ENCODE data around the gene HSPD1.
"Not testable (repeated sequence)": the region's sequence is repeated elsewhere in the genome, so short reads cannot be mapped to it uniquely, and the experiment has no call there.

The HSPD1 gene

GRCh38 chr2:197506658-197507057 lies 7.0 kb upstream of the HSPD1 start:
- no peak for TF ChIP-seq JUND (IDR thresholded peaks at IDR 0.05; ENCODE audit: low read depth)
- in situ Hi-C loops (cut with HindIII; ENCODE audit: low pct_unique_long_range_greater_than_20kb, low sequenced_read_pairs), result no loop called here
- no peak for DNase-seq (ENCODE audit: low read depth in 1 of 2, low spot score in 1 of 2)

- DNase-seq (ENCODE audit: low read depth in 1 of 2, low spot score in 1 of 2), result no peak
- in situ Hi-C loops (cut with HindIII; ENCODE audit: low pct_unique_long_range_greater_than_20kb, low sequenced_read_pairs), result no loop called here
- TF ChIP-seq JUND (IDR thresholded peaks at IDR 0.05; ENCODE audit: low read depth), result no peak
These were observed 4.9 kb upstream of the HSPD1 start for GRCh38 chr2:197504512-197504911.

- in situ Hi-C loops (cut with HindIII; ENCODE audit: low pct_unique_long_range_greater_than_20kb, low sequenced_read_pairs), result no loop called here
- DNase-seq (ENCODE audit: low read depth in 1 of 2, low spot score in 1 of 2), result no peak
- TF ChIP-seq JUND (IDR thresholded peaks at IDR 0.05; ENCODE audit: low read depth), result no peak
These were observed 4.4 kb upstream of the HSPD1 start for GRCh38 chr2:197504000-197504399.

- TF ChIP-seq JUND (IDR thresholded peaks at IDR 0.05; ENCODE audit: low read depth), result no peak
- in situ Hi-C loops (cut with HindIII; ENCODE audit: low pct_unique_long_range_greater_than_20kb, low sequenced_read_pairs), result no loop called here
- DNase-seq (ENCODE audit: low read depth in 1 of 2, low spot score in 1 of 2), result no peak
These were observed 3.0 kb upstream of the HSPD1 start for GRCh38 chr2:197502685-197503084.

- peak in 1 of 2 experiments; percentile 65 for DNase-seq (ENCODE audit: low read depth in 1 of 2, low spot score in 1 of 2)
- in situ Hi-C loops (cut with HindIII; ENCODE audit: low pct_unique_long_range_greater_than_20kb, low sequenced_read_pairs), result no loop called here
- TF ChIP-seq JUND (IDR thresholded peaks at IDR 0.05; ENCODE audit: low read depth), result no peak
These were observed 2.6 kb upstream of the HSPD1 start for GRCh38 chr2:197502201-197502600.

- TF ChIP-seq JUND (IDR thresholded peaks at IDR 0.05; ENCODE audit: low read depth), result no peak
- peak in 1 of 2 experiments; percentile 31 for DNase-seq (ENCODE audit: low read depth in 1 of 2, low spot score in 1 of 2)
- in situ Hi-C loops (cut with HindIII; ENCODE audit: low pct_unique_long_range_greater_than_20kb, low sequenced_read_pairs), result no loop called here
These were observed 977 bp upstream of the HSPD1 start for GRCh38 chr2:197500503-197501131.

GRCh38 chr2:197498937-197499593 lies 575 bp downstream of the HSPD1 start:
- in situ Hi-C loops (cut with HindIII; ENCODE audit: low pct_unique_long_range_greater_than_20kb, low sequenced_read_pairs), result no loop called here
- TF ChIP-seq JUND (IDR thresholded peaks at IDR 0.05; ENCODE audit: low read depth), result no peak
- DNase-seq (ENCODE audit: low read depth in 1 of 2, low spot score in 1 of 2), result peak in 1 of 2 experiments; percentile 42

- no peak for DNase-seq (ENCODE audit: low read depth in 1 of 2, low spot score in 1 of 2)
- in situ Hi-C loops (cut with HindIII; ENCODE audit: low pct_unique_long_range_greater_than_20kb, low sequenced_read_pairs), result no loop called here
- no peak for TF ChIP-seq JUND (IDR thresholded peaks at IDR 0.05; ENCODE audit: low read depth)
These were observed 1.3 kb downstream of the HSPD1 start for GRCh38 chr2:197498235-197498936.

- no peak for TF ChIP-seq JUND (IDR thresholded peaks at IDR 0.05; ENCODE audit: low read depth)
- no peak for DNase-seq (ENCODE audit: low read depth in 1 of 2, low spot score in 1 of 2)
- in situ Hi-C loops (cut with HindIII; ENCODE audit: low pct_unique_long_range_greater_than_20kb, low sequenced_read_pairs), result no loop called here
These were observed 2.3 kb downstream of the HSPD1 start for GRCh38 chr2:197497326-197497725.

- in situ Hi-C loops (cut with HindIII; ENCODE audit: low pct_unique_long_range_greater_than_20kb, low sequenced_read_pairs), result no loop called here
- DNase-seq (ENCODE audit: low read depth in 1 of 2, low spot score in 1 of 2), result no peak
- TF ChIP-seq JUND (IDR thresholded peaks at IDR 0.05; ENCODE audit: low read depth), result no peak
These were observed 2.9 kb downstream of the HSPD1 start for GRCh38 chr2:197496695-197497094.

- no peak for DNase-seq (ENCODE audit: low read depth in 1 of 2, low spot score in 1 of 2)
- in situ Hi-C loops (cut with HindIII; ENCODE audit: low pct_unique_long_range_greater_than_20kb, low sequenced_read_pairs), result no loop called here
- TF ChIP-seq JUND (IDR thresholded peaks at IDR 0.05; ENCODE audit: low read depth), result no peak
These were observed 4.1 kb downstream of the HSPD1 start for GRCh38 chr2:197495433-197496134.

- no peak for DNase-seq (ENCODE audit: low read depth in 1 of 2, low spot score in 1 of 2)
- TF ChIP-seq JUND (IDR thresholded peaks at IDR 0.05; ENCODE audit: low read depth), result no peak
- in situ Hi-C loops (cut with HindIII; ENCODE audit: low pct_unique_long_range_greater_than_20kb, low sequenced_read_pairs), result no loop called here
These were observed 12.3 kb downstream of the HSPD1 start for GRCh38 chr2:197487385-197487784.

- in situ Hi-C loops (cut with HindIII; ENCODE audit: low pct_unique_long_range_greater_than_20kb, low sequenced_read_pairs), result no loop called here
- no peak for TF ChIP-seq JUND (IDR thresholded peaks at IDR 0.05; ENCODE audit: low read depth)
- DNase-seq (ENCODE audit: low read depth in 1 of 2, low spot score in 1 of 2), result no peak
These were observed 13.5 kb downstream of the HSPD1 start for GRCh38 chr2:197486175-197486574.

- in situ Hi-C loops (cut with HindIII; ENCODE audit: low pct_unique_long_range_greater_than_20kb, low sequenced_read_pairs); DNase-seq (ENCODE audit: low read depth in 1 of 2, low spot score in 1 of 2): not testable (repeated sequence)
These were observed 15.4 kb downstream of the HSPD1 start for GRCh38 chr2:197484248-197484647.
